GM19351 (cell line): ENCODE results near the gene NAP1L4.

Source experiments
- ATAC-seq: cut with Tn5 transposase; IDR thresholded peaks from one replicate; pipeline ENCODE4 v1.9.1; 2021; ENCODE audit warnings: mild to moderate bottlenecking, moderate library complexity; ENCODE audit not compliant: unreplicated experiment

Gene NAP1L4

DNA sequence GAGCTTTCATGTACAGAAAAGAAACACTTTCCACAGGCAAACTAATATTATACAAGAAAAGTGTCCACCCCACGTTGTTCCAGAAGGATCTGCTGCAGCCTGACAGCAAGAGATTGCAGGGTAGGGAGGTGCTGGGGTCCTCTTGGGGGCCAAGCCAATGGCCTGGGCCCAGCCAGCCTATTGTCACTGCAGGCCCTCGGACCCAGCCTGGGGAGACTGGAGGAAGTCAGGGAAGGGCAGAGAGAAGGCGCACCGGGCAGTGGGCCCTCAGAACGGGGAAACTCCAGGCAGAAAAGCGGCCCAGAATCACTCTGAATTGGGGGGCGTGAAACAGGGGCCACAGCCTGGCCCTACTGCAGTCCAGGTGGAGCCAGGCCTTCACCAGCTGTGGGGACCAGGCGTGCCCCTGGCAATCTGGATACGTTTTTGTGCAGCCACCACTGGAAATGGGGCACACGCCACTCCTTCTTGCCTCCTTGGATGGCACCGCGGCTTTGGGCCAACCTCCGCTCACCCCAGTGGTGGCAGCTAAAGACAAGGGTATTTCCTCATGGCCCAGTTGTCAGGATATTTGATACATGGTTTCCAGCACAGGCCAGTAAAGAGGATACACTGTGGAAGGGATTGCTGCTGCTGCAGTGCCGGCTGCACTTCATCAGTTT, 3.9 kb upstream of the NAP1L4 start:
- ATAC-seq = no peak

DNA sequence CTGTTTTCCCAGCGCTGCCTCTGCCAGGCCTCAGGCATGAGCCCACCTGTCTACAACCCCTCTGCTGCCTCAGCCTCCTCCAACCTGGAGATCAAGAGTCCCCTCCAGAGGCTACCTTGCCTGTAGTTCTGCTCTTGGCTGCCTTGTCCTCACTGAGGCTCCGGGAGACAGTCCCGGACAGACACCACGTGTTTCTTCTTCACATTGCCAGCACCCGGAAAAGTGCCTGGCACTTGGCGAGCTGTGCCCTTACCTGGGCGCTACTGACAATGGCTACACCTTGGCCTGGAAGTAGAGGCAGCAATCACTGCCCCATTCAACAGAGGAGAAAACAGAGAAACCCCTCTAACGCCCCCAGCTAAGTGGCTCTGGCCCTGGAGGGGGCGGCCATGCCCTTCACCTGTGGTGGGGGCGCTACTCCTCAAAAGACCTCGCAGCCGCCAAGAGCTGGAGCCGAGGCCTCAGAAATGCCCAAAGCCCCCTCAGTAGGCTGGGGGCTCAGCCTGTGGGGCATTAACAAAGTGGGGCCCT, 3.0 kb upstream of the NAP1L4 start:
- no peak for ATAC-seq

- no peak for ATAC-seq
Observed at GRCh38 chr11:2994336-2994730, 2.2 kb upstream of the NAP1L4 start.

- ATAC-seq = peak; percentile 5
Observed at GRCh38 chr11:2992997-2993325, 832 bp upstream of the NAP1L4 start.

DNA sequence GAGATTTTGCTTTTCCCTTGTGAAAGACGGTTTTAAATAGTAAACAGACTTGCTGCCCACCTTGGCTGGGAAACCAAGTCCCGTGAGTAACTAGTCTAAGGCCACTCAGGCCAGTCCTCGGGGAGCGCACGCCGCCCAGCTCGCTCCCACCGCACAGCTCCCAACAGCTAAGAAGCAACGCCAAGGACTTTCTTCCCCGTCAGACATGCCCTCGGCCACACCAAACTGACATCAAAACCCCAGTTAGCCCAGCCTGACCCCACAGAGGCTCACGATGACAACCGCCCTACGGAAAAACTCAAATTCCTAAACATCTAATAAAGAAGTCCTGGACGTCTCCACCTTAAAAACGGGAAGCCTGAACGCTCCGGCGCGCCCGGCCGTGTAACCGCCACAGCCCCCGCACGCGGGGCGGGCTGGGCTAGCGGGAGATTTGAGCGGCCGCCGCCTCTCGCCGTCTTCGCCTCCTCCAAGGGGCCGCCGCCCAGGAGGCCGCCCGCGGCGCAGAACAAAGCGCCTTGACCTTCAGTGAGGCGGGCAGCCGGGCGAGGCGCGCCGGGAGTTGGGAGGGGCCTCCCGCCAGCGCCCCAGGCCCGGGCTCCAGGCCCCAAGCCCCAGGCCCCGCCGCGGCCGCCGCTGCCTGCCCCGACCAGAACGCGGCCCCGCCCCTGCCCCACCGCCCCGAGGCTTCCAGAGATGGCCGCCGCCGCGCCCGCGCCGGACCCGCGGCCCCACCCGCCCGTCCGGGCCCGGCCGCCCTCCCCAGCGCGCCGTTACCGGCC, 486 bp downstream of the NAP1L4 start:
- peak; percentile 29 for ATAC-seq

DNA sequence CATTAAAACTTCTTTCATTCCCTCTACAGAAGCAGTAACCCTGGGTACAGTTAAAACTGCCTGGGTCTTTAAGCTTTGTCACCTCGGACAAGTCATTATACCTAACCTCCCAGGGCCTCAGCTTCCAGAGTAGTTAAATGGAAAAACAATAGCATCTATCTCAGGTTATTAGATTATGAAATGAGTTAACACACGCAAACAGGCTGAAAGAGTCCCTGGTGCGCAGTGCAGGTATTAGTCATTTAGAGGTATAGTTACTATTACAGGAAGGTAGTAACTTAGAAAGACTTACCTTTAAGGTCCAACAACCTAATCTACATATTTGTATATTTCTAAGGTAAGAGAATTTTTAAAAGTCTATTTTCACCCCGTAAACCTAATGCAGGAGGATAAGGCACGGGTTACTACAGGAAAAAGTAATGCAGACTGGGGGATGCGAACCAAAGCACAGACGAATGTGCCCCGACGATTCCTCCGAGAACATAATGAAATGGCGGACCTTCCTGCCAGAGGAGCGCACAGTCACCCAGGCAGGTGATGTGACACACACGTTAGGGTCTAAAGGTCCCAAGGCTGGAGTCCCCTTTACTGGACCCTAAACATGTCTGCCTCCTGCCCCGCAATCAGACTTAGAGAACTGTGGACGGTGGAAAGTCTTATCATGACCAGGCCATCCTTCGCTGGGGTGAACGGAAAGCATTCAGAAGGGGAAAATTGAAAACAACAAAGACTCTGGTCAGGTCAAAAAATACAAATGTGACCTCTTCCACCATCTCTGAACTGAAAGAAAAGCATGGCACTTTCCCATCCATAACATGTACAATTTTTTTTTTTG, 1.3 kb downstream of the NAP1L4 start:
- ATAC-seq = no peak

GRCh38 chr11:2989551-2989950, 2.6 kb downstream of the NAP1L4 start:
- ATAC-seq = no peak

DNA sequence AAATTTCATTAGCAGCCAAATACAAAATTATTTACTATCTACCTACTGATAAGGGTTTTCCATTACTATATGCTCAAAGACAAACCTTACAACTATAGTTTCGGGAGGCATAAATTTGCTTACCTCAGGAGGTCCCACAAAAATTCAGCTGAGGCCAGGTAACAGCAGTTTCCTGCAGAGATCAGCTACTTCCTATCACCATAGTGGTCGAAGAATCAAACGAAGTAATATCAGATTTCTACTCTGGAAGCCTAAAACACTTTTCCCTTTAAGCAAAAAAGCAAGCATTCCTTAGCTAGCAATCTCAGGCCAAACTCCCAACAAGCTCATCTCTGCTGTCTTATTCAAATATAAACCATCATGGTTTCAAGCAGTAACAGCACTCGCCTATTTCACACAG, 3.1 kb downstream of the NAP1L4 start:
- no peak for ATAC-seq

DNA sequence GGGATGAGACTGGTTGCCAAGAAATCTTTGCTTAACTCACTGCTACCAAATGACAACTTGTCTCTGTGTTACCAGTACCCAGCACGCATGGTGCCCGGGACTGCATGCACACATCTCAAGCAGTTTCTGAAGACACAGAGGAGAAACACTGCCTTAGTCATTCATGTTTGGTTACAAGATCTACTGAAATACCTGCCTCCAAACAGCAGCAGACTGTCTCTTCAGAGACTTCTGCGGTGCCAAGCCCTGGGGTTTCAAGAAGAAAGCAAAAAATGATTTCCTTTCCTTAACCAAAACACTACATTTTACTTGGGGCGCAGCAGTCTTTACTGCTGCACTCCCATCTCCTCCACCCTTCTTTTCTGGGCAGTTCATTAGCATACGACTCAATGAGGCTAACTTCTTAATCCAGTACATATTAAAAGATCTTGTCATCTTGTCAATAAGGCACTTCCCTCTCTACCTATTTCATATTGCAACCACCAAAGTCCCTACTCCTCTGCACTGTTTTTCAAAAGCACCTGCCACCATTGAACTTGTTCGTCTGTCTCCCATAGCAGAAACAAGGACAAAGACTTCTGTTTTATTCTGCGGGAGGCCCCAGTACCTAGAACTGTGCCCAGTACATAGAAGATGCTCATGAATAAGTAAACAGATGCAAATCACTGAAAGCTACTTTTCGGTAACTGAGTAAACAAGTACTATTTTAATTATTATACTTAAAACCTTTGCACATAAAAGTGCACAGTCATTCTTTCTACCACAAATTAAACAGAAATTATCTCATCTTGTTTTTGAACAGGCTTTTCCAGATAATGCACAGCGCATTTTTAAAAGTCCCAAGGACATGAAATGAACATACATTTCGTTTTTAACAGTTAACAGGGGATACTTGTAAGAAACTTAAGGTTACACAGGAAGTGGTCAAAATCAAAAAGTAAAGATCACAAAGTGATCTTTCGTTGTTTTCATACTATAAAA, 4.0 kb downstream of the NAP1L4 start:
- ATAC-seq = no peak

DNA sequence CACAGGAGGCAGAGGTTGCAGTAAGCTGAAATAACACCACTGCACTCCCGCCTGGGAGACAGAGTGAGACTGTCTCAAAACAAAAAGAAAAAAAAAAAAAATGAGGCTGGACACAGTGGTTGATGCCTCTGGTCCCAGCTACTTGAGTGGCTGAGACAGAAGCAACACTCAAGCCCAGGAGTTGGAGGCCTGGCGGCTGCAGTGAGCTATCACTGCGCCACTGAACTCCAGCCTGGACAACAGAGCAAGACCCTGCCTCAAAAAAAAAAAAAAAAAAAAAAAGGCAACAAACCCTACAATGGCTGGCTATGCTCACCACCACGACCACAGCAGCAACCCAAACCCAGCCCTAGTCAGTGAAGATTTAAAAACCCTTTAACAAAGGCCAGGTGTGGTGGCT, 8.2 kb downstream of the NAP1L4 start:
- ATAC-seq = no peak

GRCh38 chr11:2982214-2982613, 9.9 kb downstream of the NAP1L4 start:
- no peak for ATAC-seq

- no peak for ATAC-seq
Observed at GRCh38 chr11:2981130-2981529, 11.0 kb downstream of the NAP1L4 start.

DNA sequence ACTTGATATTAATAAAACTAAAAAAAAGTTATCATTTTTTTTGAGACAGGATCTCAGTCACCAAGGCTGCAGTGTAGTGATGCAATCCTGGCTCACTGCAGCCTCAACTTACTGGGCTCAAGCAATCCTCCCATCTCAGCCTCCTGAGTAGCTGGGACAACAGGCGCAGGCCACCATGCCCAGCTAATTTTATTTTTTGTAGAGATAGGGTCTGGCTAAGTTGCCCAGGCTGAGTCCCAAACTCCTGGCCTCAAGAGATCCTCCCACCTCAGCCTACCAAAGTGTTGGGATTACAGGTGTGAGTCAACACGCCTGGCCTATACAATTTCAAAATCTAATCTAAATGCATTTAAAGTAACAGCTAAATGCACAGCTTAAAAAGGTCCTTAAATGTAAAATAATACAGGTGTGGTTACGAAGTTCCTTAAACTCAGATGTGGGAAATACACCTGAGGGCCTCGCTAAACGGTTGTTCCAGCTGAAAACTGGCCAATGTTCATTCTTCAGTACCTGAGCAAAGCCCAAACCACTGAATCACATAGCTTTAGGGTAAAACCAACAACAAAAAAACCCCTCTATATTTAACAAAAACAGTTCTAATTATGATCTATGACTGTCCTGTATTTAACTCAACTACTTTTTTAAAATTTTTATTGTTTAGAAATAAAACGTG, 11.8 kb downstream of the NAP1L4 start:
- ATAC-seq = no peak

GRCh38 chr11:2977113-2977512, 15.0 kb downstream of the NAP1L4 start:
- no peak for ATAC-seq

- ATAC-seq = no peak
Observed at GRCh38 chr11:2976294-2977063, 15.7 kb downstream of the NAP1L4 start.

- ATAC-seq = no peak
Observed at GRCh38 chr11:2975594-2975993, 16.5 kb downstream of the NAP1L4 start.

DNA sequence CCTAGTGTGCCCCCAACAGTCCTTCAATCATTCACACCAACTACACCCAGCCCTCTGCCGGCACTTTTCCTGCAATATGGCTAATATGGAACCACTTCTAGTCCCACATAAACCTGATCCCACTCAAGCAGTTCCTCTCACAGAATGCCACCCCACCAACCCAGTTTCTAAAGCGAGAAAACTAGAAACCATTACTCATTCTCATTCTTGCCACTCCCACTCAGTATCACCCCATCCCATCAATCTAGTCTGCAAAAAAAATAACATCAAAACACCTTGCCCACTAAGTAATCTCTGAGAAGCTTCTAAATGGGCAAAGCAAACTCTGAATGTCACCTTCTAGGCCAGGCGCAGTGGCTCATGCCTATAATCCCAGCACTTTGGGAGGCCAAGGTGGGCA, 17.9 kb downstream of the NAP1L4 start:
- no peak for ATAC-seq

DNA sequence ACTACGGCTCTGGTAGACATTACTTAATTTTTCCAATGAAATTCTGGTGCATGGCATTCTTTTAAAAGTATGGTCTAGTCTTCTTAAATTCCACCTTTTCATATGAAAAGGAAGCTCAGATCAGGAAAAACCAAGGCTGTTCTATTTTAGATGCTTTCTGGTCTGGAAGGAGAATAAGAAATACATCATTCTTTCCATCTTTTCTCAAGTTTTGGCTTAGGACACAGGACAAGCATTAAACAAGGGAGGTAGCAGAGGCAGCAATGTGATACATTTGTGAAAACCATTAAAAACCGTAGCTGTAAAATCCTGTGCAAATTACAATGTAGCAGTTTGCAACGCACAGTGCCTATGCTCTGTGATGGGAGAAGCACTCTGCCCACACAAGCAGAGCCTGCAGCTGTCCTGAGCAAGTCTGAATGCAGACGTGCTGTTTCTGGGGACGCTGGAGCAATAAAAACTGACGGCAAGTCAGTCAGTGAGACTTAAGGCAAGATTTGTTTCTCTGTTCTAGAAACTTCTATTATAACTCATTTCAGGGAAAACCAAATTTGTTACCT, 23.7 kb downstream of the NAP1L4 start:
- no peak for ATAC-seq

GRCh38 chr11:2964782-2965181, 27.3 kb downstream of the NAP1L4 start:
- ATAC-seq = no peak
